ENCODE results near the gene STX8. TPM values are rescaled to one million over a fixed set of nuclear protein-coding genes. Genes with fewer than 3 reads are reported as not detected.

The STX8 gene
- total and polyA plus RNA-seq, 3 donors from 2014 or later: 103 to 160 (median 125) TPM

DNA sequence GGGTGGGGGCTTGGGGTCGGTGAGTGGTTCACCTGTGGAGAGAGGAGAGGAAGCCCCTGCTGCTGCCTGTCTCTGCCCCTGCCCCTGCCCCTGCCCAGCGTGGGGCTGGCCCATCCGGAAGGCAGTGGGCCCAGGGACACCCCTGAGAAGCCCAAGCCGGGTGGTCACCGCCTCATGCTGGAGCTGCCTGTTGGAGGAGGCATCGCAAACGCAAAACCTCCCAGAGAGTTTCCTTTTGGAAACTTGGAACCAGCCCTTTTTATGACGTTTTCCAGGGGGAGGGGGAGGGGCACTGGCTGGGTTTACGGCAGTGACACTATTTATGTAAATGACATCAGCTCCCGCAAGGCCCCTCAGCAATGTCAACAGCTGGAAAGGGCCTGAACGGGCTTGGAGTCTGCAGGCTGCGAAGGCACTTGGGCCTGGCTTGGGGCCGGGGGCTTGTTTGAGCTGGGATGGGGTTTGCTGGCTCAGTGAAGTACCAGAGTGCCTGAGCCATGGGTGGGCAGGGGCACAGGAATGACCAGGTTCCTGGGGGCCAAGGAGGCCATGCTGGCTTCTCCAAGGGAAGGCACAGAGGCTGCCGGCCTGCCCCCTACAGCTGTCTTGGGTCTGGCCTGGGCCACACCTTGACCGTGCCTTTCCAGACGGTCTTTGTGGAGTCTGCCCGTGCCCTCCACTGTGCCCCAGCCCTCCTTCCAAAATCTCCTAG, 334.8 kb downstream of the STX8 start:
- H3K36me3 ChIP-seq (ENCODE audit: low read depth, missing control alignments): no peaks in the 10 kb centered on the region
- peak; percentile 40 for DNase-seq
- intact Hi-C loops (cut with DNase I; ENCODE audit: low total_unique reads): no loop called here
- no peaks in the 10 kb centered on the region for H3K9me3 ChIP-seq
- no peaks in the 10 kb centered on the region for H3K27me3 ChIP-seq
- H3K4me1 ChIP-seq: peaks cover 12% of the 10 kb centered on the region
- peak overlapping the region; percentile 82 to 88 for H3K27ac ChIP-seq
- TF ChIP-seq, protein P1, sequence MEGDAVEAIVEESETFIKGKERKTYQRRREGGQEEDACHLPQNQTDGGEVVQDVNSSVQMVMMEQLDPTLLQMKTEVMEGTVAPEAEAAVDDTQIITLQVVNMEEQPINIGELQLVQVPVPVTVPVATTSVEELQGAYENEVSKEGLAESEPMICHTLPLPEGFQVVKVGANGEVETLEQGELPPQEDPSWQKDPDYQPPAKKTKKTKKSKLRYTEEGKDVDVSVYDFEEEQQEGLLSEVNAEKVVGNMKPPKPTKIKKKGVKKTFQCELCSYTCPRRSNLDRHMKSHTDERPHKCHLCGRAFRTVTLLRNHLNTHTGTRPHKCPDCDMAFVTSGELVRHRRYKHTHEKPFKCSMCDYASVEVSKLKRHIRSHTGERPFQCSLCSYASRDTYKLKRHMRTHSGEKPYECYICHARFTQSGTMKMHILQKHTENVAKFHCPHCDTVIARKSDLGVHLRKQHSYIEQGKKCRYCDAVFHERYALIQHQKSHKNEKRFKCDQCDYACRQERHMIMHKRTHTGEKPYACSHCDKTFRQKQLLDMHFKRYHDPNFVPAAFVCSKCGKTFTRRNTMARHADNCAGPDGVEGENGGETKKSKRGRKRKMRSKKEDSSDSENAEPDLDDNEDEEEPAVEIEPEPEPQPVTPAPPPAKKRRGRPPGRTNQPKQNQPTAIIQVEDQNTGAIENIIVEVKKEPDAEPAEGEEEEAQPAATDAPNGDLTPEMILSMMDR (IDR thresholded peaks at IDR 0.05): no peak
- TF ChIP-seq POLR2A (IDR thresholded peaks at IDR 0.05): no peak
- WGBS, 2 donors: 36 to 47% methylated on average over 6 to 13 of the region's 17 CpGs
- peak overlapping the region; percentile 60 to 69 for H3K4me3 ChIP-seq

DNA sequence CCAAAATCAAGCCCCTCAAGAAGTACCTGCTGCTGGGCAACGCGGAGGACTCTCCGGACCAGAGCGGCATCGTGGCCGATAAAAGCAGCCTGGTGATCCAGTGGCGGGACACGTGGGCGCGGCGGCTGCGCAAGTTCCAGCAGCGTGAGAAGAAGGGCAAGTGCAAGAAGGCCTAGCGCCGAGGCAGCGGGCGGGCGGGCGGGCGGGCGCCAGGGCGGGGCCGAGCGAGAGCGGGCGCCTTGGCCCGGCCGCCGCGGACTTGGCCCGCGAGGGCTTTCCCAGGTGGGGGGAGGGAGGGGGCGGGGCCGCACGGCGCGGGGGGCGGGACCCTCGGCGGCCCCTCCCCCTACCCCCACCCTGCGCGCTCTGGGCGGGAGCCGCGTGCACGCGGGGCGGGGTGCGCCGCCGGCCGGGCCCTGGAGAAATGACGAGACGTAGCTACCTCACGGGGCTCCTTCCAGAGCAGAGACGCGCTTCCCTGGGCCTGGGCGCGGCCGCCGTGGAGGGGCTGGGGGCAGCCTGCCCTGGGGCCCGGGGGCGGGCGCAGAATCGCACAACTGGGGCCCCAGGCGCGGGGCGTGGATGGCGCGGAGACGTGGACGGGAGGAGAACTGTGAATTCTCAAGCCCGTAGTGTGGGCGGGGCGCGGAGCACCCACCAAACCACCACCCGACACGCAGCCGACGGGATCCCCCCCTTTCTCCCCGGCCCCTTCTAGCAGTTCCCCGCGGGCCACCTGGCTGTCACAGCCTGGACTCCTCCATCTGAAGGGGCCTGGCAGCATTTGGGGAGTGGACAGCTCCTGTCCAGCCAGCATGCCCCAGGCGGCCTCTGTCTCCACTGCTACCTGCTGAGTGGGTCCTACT, 335.6 kb downstream of the STX8 start:
- TF ChIP-seq, protein P1 (IDR thresholded peaks at IDR 0.05): no peak
- no peak for TF ChIP-seq POLR2A (IDR thresholded peaks at IDR 0.05)
- Histone ChIP-seq H3K4me3 (peak overlapping the region; percentile 60 to 69), H3K27ac (peak overlapping the region; percentile 82 to 88), H3K27me3 (no peaks in the 10 kb centered on the region), H3K36me3 (ENCODE audit: low read depth, missing control alignments) (no peaks in the 10 kb centered on the region), H3K9me3 (no peaks in the 10 kb centered on the region), H3K4me1 (peaks cover 12% of the 10 kb centered on the region)
- 10 to 61% methylated on average over 3 to 19 of the region's 84 CpGs for WGBS, 2 donors
- intact Hi-C loops (cut with DNase I; ENCODE audit: low total_unique reads): no loop called here
- peak; percentile 66 for DNase-seq

DNA sequence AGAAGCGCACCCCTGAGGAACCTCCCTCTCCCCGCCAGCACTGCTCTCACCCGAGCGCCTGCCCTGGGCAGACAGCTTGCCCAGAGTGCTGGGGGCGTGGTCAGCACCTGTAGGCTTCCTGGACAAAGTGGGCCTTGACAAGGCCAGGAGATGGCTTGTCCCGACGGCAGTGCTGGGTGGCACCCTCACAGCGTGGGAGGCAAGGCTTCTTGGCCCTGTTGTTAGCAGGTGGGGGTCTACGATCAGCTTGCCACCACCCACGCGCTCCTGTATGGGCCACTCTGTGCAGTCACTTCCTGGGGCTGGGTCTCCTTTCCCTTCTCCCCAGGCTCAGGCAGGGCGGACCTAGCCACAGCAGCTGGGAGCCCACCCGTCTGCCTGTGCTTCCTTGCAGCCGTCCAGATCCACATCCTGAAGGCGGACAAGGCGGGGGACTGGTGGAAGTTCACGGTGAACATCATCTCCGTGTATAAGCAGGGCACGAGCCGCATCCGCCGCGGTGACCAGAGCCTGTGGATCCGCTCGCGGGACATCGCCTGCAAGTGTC, 336.3 kb downstream of the STX8 start:
- H3K9me3 ChIP-seq: no peaks in the 10 kb centered on the region
- intact Hi-C loops (cut with DNase I; ENCODE audit: low total_unique reads): no loop called here
- H3K36me3 ChIP-seq (ENCODE audit: low read depth, missing control alignments): no peaks in the 10 kb centered on the region
- H3K27me3 ChIP-seq: no peaks in the 10 kb centered on the region
- no peak overlapping the region for H3K27ac ChIP-seq
- no peak for DNase-seq
- 4 to 35% methylated on average over 9 to 27 of the region's 27 CpGs for WGBS, 2 donors
- peak overlapping the region; percentile 60 to 69 for H3K4me3 ChIP-seq
- TF ChIP-seq, protein P1 (IDR thresholded peaks at IDR 0.05): no peak
- TF ChIP-seq POLR2A (IDR thresholded peaks at IDR 0.05): no peak
- H3K4me1 ChIP-seq: peaks cover 12% of the 10 kb centered on the region

DNA sequence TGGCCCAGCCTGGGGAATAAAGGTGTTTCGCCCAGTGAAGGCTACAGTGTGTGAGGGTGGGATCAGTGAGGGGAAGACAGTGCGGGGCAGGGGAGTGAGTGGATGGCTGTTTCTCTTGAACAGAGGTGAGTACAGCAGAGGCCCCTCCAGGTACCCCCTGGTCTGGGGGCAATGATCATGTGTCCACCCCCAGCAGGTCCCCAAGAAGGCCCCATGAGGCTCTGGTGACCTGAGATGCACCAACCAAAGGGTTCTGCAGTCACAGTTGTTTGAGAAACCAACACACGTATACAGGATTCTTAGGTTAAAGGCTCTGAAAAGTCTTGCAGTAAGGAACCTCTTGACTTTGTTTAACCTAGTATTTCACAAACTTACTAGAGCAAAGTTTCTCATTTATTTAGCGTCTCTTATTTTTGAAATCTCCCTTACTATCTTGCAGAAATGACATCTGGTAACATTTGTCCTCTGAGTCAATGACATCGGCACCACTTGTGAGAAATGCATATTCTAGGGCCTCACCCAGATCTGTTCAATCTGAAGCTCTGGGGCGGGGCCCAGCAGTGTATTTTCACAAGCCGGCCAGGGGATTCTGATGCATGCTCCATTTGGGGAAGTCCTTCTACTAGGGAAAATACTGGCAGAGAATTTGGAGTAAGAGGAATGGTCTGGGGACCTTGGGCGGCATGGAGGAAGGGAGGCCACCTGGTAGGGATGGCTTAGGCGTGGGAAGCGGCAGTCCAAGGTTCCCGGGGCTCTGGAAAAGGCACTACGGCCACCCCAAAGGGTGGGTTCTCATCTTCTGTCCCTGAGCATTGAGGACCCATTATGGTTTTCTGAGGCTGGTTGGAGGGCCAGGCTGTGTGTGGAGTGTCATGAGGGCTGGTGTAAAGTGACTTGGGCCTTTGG, 337.0 kb downstream of the STX8 start:
- 79 to 86% methylated on average over 11 to 12 of the region's 12 CpGs for WGBS, 2 donors
- Histone ChIP-seq H3K9me3 (no peaks in the 10 kb centered on the region), H3K4me1 (peaks cover 12% of the 10 kb centered on the region), H3K36me3 (ENCODE audit: low read depth, missing control alignments) (no peaks in the 10 kb centered on the region), H3K4me3 (peak overlapping the region in 1 of 2 donors; percentile 69), H3K27ac (no peak overlapping the region), H3K27me3 (no peaks in the 10 kb centered on the region)
- intact Hi-C loops (cut with DNase I; ENCODE audit: low total_unique reads): no loop called here
- DNase-seq: no peak
- TF ChIP-seq, protein P1 (IDR thresholded peaks at IDR 0.05): no peak
- no peak for TF ChIP-seq POLR2A (IDR thresholded peaks at IDR 0.05)
